GM21723 (cell line): ENCODE data around the gene COL19A1.

Experiments used
- ATAC-seq: cut with Tn5 transposase; IDR thresholded peaks from one replicate; pipeline ENCODE4 v1.9.1; 2021; ENCODE audit warnings: mild to moderate bottlenecking, moderate library complexity; ENCODE audit not compliant: unreplicated experiment

The COL19A1 gene

GRCh38 chr6:70210462-70210861 is 344.1 kb downstream of the COL19A1 start:
- no peak for ATAC-seq

- ATAC-seq: no peak
Measured at GRCh38 chr6:70215460-70216108, 349.2 kb downstream of the COL19A1 start.

GRCh38 chr6:70216767-70217166 is 350.4 kb downstream of the COL19A1 start:
- no peak for ATAC-seq

GRCh38 chr6:70219943-70220613 is 353.7 kb downstream of the COL19A1 start:
- no peak for ATAC-seq

GRCh38 chr6:70221025-70221714 is 354.8 kb downstream of the COL19A1 start:
- ATAC-seq: no peak

GRCh38 chr6:70221715-70222438 is 355.5 kb downstream of the COL19A1 start:
- no peak for ATAC-seq

GRCh38 chr6:70222439-70222749 is 356.0 kb downstream of the COL19A1 start:
- no peak for ATAC-seq

GRCh38 chr6:70225055-70225454 is 358.7 kb downstream of the COL19A1 start:
- ATAC-seq: no peak

GRCh38 chr6:70231311-70231710 is 365.0 kb downstream of the COL19A1 start:
- ATAC-seq: no peak

GRCh38 chr6:70234561-70235236 is 368.3 kb downstream of the COL19A1 start:
- no peak for ATAC-seq

GRCh38 chr6:70236343-70236742 is 370.0 kb downstream of the COL19A1 start:
- no peak for ATAC-seq

- no peak for ATAC-seq
Measured at GRCh38 chr6:70241031-70241430, 374.7 kb downstream of the COL19A1 start.

- ATAC-seq: no peak
Measured at GRCh38 chr6:70241991-70242420, 375.6 kb downstream of the COL19A1 start.

GRCh38 chr6:70246118-70246517 is 379.8 kb downstream of the COL19A1 start:
- ATAC-seq: no peak

- no peak for ATAC-seq
Measured at GRCh38 chr6:70252604-70253003, 386.2 kb downstream of the COL19A1 start.

- ATAC-seq: no peak
Measured at GRCh38 chr6:70253923-70254322, 387.6 kb downstream of the COL19A1 start.

GRCh38 chr6:70254784-70255183 is 388.4 kb downstream of the COL19A1 start:
- no peak for ATAC-seq

GRCh38 chr6:70257768-70258273 is 391.5 kb downstream of the COL19A1 start:
- no peak for ATAC-seq

- ATAC-seq: no peak
Measured at GRCh38 chr6:70258483-70258882, 392.1 kb downstream of the COL19A1 start.
